NCI-H526 treated with DMSO at 0.1 percent for 48 hours (cell line): ENCODE data around the gene CYRIA.

ENCODE experiments used
- DNase-seq: peaks from one replicate; lab custom pipeline; 2025; lab: John Stamatoyannopoulos, UW

Gene CYRIA

DNA sequence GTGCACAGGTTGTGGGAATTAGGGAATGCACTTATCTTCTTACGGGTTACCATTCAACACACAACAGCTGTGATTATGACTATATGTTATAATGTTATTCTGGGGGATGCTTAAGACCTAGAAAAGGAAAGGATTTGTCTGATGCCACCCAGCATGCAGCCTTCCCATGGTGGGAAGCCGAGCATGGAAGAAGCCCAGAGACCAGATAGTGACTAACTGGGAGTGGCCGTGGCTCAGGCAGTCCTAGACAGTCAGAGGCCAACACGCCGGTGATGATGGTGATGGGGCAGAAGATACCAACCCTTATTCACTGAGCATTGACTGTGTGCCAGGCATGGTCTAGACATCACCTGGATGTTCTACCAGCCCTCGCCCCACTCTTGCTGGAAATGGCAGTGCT is 35.9 kb downstream of the CYRIA start:
- DNase-seq = no peak

DNA sequence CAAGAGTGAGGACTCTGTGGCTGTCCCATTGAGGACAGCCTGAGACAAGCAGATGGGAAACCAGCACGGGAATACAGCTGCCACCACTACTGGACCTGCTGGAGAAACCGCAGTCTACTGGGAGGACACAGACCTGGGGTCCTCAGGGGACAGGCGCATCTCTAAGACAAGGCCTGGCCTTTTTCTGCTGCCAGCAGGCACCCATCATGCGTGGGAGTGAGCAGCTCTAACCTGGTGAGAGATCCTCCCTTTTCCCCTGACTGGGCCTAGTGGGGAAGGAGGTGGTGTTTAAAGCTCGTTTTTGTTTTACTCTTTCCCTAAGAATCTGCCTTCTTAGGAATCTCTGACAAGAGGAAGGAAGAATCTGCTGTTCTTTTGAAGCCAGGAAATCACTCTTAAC is 36.6 kb downstream of the CYRIA start:
- DNase-seq = no peak

DNA sequence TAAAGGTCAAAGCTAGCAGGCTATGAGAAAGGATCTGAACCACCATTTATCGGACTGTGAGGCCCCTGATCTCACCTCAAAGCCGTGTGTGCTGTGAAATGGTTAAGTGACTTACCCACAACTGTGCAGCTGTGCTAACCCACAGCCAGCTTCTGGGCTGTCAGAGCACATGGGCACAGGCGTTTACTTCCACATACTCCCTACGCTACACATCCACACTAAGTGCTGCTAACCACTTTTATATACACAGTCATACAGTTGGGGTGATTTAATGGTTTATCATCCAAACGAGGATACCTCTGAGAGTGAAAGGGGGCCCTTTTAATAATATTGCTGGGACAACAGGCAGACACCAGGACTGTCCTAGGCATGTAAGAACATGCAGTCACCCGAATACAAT is 37.3 kb downstream of the CYRIA start:
- no peak for DNase-seq

DNA sequence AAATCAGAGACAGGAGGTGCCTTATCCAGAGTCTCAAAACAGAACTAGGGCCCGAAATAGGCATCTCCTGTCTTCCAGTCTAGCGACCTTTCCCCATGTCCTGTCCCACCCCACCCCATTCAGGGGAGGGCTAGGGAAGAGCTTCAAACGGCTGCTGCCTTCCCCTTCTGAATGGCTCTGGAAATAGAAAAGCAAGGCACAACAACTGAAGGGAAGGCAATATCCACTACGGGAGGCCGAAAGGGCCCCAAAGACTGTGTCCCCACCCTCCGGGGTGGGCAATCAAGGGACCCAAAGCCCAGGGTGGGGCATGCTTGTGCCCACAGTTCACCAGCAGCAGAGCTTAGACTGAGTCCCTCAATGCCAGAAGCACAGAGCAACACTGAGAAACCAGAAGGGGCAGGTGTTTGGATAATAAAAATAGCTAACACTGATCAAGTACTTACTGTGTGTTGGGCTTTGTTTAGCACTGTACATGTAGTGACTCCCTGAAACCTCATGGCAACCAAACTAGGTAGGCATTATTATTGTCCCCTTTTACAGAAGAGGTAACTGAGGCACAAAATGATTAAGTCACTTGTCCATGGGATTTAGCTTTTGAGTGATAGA is 38.5 kb downstream of the CYRIA start:
- DNase-seq = peak; percentile 55

DNA sequence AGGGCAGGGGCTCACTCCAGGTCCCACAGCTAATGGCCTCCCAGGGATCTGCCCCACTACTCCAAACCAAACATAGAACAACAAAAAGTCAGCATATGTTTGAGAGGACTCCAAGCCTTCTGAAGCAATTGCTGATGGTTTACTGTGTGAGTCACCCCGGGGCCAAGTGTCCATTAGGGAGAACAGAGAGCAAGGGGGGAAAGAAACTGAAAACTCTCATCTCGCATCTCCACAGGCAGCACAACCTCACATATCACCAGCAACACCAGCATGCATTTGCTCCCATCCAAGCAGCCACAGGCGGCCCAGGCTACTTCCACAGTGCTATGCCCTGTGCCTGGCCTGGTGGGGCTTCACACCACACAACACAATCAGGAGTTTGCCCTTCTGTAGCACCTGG is 39.1 kb downstream of the CYRIA start:
- no peak for DNase-seq

DNA sequence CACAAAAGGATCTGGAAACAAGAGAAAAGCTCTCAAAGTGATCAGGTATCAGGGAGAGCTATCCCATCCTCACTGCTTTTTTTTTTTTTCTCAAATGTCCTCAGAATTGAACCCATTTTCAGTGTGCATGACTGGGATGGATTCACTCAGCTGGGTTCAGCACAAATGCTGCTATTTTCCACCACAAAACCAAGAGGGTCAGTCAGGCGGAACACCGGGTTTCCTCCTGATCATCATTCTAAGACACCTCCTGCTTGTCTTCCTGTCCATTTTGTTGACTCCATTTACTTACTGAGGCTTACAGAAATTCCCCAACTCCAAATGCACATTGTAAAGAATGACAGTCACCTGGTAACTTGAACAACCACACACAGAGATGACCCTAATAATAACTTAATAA is 39.9 kb downstream of the CYRIA start:
- no peak for DNase-seq

DNA sequence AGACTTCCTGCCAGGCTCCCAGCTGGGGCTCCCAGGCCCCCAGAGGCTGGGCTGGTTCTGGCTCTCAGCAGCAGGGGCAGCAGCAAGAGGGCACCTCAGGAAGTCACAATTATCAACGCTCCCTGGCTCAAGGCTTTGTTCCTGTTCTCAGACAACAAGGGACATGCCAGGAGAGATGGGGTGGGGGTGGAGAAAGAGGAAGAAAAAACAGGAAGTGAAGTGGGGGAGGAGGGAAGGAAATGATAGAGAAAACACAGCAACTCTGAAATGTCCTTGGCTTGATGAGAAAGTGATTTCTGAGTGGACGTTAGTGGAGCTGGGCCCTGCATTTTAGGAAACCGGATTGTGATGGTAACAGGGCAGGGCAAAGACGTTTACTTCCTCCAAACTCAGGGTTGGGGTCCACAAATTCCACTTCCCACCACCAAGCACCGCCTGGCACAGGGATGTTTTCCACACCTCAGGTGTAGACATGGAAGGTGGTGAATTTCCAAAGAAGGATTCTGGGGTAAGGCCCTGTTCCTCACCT is 40.4 kb downstream of the CYRIA start:
- no peak for DNase-seq

DNA sequence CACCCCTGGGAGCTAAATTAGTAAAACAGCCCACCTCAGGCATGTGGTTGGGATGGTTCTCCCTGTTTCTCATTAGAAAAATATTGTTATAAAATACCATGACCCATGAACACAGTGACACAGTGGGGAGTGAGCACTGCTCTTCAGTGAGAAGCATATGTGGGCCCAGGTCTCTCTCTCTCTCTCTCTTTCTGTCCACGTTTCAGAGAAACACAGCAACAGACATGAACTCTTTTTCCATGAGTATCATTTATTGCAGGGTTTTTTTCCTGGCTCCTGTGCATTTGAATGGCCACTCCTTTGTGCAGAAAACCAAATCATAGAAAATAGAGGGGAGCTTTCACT is 41.2 kb downstream of the CYRIA start:
- no peak for DNase-seq

DNA sequence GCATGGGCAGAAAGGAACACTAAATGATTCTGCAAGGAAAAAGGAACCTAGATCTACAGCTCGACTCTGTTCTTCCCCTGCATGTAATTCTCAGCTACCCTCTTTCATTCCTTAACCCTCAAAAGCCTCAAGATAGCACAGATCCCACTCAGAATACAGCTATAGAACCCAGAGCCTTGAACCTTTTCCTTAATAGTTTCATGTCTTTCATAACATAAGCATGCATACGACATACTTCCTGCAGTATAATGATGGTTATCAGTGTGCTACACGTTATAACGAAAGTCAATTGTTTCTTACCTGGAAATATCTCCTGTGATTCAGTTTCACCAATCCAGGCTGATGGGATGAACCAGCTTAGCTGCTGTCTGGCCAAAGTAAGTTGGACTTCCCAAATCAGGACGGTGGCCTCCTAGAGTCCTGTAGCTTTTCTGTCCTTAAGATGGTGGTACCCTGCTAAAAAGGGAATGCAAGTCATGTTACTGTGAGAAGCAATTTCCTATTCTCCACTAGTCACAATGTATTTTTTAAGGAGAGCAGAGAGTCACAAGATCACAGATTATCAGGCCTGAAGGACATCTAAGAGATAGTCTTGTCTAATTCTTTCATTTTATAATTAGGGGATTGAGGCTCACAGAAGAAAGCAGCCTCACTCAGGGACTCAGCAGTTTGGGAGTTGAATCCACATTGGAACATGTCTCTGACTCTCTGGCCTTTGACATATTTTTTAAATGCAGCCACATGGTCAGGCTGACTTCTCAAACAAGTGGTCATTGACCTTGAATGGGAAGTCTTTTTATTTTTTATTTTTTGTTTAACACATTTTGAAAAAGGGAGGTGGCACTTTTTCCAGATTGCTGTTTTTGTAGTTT is 41.8 kb downstream of the CYRIA start:
- DNase-seq = no peak

DNA sequence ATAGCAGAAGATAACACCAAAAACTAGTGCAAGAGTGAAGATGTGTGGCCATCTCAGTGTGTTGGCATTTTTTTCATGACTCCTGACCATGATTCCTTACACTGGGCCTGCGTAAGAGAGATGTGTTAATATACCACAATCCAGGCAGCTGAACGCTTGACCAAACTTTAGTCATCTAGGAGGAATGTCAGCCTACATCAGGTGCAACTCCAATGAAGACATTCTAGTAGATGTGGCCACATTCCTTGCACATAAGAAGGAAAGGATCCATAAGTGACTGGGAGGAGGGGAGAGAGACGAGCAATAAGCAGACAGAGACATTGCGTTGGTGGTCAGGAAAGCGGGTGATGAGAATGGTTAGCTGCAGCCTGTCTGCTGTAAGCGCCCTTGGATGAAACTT is 42.6 kb downstream of the CYRIA start:
- no peak for DNase-seq

DNA sequence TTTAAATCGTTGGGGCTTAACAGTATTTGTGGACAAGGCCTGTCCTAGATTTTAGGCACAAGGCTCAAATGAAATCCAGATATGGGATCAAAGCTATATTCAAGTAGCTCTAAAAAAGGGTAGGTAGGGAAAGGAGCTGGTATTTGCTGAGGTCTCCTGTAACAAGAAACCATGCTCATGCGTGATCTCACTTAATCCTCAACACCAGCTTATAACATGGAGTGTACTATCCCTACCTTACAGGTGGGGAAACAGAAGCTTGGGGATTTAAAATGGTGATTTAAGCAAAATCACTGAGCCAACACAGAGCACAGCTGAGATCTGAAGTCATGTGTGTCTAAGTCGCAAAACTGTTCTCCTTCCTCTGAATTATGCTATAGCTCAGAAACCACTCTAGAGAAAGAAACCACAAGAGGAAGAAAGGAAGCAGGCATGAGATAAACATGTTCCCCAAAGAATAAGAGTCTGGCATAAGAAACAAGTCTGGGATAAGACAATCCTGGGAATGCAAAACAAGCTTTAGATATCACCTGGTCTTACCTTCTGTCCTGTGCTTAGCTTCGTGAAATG is 43.1 kb downstream of the CYRIA start:
- no peak for DNase-seq

DNA sequence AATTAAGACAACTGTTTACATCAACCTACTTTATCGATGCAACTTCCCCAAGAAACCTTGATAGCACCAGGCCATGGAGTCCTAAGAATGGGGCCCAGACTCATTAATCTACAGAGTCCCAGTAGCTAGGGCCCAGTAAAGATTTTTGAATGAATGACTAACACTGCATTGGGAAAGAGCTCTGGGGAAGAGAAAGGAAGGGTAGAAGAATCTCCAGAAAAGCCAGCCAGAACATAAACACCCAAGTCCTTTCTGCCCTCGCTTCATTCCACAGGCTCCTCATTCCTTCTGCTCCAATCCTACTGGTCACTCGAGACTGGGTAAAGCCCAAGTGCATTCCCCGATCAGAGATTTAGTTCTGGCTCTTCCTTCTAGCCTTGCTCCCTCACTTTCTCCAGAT is 44.3 kb downstream of the CYRIA start:
- no peak for DNase-seq

DNA sequence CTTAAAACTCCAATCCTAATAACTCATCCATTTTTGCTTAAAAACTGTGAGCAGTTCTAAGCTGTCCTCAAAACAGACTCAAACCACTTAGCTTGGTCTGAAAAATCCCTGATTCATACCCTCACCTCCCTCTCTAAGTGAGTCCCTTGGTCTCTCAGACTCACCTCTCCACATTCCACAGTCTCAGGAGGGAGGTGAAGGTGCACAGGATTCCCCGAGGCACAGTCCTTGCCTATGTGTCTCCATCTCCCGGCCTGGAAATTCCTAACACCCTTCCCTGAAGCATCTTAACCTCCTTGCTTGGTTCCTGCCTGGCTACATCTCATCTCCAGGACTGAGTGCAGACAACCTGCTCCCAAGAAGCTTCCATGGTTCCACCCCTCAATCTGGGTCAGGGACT is 45.0 kb downstream of the CYRIA start:
- DNase-seq = no peak

DNA sequence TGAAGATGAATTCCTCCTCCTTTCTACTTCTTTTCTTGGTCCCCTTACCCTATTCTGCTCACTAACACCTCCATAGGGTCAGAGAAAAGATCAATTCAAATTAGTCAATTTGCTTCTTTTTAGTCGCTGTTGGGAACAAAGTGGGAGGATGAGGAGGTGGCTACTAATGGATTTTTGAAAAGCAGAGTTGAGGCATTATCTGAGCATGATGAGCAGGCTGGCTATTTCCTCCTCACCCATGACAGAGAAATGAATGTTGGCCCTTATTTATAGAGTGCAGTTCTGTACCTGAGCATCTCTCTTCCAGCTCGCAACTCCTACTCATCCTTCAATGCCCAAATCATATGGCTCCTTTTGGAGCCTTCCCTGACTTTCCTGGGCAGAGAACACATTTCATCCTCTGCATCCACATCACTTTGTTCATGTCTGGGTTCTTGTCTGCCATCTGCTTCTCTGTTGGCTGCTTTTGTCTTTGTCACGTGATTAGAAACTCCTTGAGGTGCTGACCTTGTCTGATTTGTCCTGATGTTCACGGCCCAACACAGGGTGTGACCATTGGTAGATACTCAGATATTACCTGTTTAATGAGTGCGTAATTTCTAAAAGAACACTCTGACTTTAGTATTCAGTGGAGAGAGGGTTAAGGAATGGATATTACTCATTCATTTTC is 45.9 kb downstream of the CYRIA start:
- DNase-seq = no peak

DNA sequence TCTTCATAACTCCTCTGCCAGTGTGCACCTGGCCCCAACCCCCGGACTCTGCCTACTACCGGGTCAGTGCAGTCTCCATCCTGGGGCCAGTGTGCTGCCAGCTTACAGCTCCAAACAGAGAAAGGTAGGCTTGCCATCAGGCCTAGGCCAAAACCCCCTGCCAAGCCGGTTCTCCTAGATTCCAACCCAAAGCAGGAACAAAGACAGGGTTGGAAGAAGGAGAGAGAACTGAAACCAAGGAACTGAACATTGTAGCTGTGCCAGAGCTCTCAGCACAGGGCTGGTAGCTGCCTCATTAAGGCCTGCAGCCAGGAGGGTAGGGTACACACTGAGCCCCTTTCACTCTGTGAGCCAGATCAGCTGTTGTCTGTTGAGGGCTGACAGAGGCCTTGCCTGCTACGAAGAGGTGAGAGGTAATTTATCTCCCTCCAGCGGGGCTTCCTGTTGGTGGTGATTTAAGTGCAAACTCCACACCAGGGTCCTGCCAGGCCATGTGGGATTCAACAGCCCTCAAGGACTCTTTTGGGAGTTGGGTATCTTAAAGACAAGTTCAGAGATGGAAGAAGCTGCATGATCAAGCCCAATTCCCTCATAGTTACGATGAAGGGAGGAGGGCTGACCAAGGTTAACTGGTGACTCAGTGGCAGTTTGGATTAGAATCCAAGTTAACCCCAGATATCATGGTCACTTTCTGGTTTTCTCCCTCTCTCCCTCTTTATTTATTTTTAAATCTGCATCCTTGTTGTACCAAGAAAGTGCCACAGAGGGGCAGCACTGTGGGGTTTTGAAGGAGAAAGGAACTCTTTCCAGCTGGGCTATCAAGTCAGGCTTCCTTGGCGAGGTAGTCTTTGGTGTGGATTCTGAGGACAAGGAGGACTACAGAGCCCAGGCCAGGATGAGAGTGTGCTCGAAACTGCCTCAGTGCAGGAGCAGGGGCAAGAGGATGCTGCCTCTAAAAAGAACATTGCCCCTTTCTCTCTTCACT is 48.1 kb downstream of the CYRIA start:
- DNase-seq = no peak
